ENCODE data around the gene TAL1.
"Not testable (repeated sequence)": the region's sequence is repeated elsewhere in the genome, so short reads cannot be mapped to it uniquely, and the experiment has no call there.

TAL1 gene

DNA sequence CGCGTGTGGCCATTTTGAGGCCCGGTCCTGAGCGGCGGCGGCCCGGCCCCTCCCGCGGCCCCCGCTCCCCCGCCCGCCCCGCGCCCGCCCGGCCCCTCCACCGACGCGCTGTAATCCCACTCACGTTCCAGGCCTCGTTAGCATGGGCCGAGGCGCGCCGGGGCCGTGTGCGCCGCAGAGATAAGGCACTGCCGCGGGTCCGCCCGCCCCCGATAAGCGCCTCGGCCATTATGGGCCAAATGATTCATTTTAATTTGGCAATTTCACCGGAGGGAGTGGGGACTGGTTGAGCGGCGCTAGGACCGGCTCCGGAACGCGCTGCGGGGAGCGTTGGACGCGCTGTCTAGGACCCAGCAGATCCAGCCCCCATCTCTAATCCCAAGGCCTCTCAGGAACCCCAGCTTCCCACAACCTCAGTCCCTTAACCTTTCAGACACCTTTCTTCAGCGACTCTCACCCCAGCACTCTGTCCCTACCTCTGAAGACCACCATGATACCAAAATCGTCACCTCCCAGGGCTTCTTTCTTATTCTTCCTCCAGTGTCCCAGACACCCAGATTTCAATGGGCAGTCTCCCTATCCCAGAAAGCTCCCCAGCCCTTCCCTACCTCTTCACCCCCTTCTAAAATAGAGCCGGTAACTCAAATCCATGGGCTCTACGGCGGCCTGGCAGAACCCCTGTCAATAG, at the start of gene TAL1:
TAL1 (minus strand) TSS at position 39 of the 688 bp plus-strand sequence. CDS start 6,337 bp downstream, outside the sequence.
- no peak for DNase-seq

DNA sequence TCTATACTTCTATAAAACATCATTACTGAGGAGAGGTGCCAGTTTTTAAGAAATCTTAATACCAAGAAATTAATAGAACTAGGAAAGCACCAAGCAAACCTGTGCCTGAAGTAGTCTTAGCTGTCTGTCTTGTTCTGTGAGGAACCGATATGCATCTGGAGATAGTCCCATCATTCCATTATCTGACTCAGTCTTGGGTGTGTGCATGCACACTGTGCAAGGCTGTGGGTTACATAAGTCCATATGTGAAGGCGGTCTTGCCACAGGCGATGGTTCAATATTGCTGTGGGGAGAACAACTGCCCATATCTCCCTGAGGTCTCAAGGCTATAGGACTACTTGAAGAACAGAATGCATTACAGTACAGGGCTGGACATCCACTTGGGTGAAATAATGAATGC, 48.1 kb upstream of the TAL1 start:
- no peak for DNase-seq

DNA sequence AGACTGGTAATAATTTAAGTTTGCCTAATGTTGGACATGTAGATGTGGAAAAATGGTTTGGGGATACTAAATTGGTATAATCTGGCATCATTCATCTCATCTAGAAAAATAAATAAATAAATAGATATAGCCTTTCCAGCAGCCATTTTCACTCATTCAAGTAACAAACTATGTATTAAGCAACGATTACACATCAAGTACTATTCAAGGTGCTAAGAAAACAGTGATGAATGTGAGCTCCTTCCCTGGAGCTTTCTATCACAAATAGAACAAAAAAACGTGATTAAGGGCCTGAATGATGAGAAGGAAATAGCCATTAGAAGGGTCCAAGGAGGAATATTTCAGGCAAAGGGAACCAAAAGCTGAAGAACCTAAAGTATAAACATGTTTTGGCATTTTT, 44.8 kb upstream of the TAL1 start:
- DNase-seq: no peak

DNA sequence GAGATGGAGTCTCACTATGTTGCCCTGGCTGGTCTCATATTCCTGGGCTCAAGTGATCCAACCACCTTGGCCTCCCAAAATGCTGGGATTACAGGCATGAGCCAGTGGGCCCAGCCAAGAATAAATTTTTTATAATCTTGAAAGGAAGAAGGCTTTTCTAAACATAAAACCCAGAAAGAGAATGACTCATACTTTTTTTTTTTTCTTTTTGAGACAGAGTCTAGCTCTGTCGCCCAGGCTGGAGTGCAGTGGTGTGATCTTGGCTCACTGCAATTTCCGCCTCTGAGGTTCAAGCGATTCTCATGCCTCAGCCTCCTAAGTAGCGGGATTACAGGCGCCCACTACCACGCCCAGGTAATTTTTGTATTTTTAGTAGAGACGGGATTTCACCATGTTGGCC, 43.8 kb upstream of the TAL1 start:
- DNase-seq: not testable (repeated sequence)

DNA sequence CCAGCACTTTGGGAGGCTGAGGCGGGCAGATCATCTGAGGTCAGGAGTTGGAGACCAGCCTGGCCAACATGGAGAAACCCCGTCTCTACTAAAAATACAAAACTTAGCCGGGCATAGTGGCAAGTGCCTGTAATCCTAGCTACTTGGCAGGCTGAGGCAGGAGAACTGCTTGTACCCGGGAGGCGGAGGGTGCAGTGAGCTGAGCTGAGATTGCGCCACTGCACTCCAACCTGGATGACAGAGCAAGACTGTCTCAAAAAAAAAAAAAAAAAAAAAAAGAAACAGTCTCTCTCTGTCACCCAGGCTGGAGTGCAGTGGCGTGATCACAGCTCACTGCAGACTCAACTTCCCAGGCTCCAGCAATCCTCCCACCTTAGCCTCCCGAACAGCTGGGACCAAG, 33.5 kb upstream of the TAL1 start:
- DNase-seq: not testable (repeated sequence)

DNA sequence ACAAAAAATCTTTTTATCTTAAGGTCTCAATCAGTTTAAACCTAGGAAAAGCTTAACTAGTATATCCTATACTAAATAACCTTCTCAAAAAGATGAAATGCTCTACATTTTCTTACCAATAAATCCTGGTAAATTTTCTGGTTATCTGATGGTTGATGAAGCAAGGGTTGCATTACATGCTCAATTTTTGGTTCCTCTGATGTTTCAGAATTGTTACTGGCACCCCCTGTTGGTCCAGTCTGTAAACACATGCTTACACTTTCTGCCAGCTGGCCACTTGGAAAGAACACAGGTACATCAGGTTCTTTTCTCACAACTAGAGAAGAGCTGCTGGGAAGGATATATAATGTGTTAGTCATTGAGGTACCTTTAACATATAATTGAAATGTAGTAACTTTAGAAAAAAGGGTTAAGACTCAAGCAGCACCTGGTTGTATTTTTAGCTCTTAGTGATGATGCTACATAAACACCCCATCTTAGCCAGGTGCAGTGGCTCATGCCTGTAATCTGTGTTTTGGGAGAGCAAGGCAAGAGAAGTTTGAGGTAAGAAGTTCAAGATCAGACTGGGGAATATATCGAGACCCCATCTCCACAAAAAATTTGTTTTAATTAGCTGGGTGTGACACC, 30.9 kb upstream of the TAL1 start:
- DNase-seq: peak; percentile 30

DNA sequence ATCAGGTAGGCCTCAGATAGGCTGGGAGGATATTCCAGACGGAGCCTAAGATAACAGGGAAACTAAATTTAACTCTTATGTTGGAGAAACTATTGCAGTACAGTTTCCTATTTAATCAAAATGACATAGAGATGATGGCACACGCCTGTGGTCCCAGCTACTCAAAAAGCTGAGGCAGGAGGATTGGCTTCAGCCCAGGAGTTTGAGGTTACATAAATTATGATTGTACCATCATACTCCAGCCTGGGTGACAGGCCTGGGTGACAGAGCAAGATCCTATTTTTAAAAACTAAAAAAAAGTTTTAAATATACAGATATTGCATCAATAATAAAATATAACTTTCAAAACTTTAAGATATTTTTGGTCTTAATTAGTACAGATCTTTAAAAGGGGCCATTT, 25.2 kb upstream of the TAL1 start:
- no peak for DNase-seq

DNA sequence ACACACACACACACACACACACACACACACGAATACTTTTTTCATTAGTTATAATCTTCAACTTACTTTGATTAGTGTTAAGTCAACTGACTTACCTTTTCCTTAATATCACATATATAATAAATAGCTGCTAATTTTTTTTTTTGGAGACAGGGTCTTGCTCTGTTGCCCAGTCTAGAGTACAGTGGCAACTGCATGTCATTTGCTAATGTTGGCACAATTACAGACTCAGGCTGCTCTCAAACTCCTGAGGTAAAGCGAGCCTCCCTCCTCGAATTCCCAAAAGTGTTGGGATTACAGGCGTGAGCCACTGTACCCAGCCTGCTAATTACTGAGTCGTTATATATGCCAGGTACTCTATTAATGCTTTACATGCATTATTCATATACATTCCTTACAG, 20.8 kb upstream of the TAL1 start:
- DNase-seq: no peak

DNA sequence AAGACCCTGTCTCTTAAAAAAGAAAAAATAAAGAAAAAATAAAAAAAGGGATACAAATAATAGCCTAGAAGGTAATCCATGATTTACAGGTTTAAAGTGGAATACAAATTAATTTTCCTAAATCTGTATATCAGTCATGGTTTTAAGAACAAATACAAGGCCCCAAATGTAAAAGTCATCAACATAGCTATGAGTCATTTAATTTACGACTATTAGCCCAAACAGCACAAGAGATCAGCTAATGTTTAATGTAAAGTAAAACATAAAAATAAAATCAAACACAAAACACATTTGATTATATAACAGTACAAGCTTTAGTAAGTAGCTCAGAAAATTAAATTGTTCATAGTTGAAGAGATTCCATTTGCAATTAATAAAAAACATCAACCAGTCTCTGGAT, 20.3 kb upstream of the TAL1 start:
- no peak for DNase-seq

DNA sequence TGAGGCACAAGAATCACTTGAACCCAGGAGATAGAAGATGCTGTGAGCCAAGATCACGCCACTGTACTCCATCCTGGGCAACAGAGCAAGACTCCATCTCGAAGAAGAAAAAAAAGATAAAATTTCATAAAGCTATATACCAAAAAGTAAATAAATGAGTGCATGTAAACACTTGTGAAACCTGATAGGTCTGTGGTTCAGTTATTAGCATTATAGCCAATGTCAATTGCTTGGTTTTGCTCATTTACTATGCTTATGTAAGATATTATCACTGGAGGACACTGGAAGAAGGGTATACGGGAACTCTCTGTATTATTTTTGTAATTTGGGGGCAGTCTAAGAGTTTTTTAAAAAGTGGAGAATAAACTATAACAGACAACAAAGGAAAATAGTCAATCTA, 17.7 kb upstream of the TAL1 start:
- no peak for DNase-seq

DNA sequence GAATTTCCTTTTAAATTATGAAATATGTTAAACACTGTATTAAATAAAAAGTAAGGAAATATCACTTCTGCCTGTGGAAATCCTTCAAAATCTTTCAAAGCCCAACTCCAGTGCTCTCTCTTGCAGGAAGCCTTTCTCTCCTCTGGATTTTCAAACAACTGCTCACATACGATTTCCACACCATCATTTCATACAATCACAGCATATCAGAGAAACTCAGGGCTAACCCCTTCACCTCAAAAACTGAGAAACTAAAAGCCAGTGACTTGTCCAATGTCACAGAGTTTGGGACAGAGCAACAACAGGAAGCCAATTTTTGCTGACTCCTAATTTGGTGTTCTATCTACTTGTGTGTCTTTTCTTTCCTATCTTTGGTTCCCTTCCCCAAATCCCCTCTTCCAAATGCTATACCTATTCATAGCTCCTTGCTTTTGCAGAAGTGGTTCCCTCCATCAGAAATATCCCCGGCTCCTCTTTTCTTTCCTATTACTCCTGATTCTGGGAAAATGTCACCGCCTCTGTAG, 12.4 kb upstream of the TAL1 start:
- no peak for DNase-seq

DNA sequence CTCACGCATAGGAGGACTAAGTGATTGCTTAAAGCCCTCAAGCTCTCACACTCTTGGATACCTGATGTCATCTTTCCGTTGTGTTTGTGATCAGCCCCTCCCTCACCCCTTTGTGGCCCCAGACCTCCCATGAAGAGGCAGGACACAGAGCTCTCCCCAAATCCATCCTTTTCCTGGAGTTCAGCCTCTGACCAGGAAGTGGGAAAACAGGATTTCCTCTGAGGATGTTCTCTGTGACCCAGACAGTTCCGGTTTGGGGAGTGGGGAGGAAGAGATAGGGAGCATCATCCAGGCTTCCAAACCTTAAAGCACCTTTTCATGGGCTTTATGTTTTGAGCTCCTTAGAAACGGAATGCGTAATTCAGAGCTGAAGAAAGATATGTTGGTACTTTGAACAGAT, 11.9 kb upstream of the TAL1 start:
- DNase-seq: no peak

DNA sequence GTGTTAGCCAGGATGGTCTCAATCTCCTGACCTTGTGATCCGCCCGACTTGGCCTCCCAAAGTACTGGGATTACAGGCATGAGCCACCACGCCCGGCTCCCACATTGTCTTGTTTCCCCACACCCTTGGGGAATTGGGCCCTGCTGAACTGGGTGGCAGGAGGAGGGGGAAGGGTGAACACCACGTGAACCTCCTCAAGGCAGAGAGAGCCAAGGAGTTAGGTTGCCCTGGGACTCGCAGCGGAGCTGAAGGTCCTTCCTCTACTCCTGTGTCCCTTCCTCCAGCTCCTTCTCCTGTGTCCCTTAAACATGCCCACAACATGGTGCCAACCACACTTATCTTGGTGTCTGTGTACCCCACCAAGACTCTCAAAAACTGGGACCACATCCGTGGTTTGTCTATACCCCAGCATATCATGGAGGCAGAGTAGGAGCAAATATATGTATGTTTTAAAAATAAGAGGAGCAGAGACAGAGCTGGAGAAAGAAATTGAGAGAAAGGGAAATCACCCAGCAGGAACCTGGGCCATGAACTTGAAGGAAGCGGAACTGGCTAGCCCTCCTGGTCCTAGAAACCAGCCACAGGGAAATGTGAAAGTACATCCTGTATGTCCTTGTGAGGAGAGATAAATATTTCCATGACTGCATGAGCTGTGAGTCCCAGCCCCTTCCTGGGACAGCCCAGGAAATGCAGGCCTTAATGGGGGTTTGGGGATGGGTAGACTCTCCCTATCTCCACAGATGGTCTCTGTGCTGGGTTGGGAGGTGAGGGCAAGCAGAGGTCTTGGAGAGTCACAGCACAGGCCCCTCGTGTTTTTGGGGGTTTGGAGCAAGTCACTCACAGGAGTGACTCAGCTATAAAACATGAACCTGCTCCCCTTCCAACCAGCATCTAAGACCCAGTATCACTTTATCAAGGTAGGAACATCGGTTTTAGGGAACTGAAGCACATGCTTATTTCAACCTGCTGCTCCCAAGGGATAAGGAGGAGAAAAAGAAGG, 9.4 kb upstream of the TAL1 start:
- no peak for DNase-seq

DNA sequence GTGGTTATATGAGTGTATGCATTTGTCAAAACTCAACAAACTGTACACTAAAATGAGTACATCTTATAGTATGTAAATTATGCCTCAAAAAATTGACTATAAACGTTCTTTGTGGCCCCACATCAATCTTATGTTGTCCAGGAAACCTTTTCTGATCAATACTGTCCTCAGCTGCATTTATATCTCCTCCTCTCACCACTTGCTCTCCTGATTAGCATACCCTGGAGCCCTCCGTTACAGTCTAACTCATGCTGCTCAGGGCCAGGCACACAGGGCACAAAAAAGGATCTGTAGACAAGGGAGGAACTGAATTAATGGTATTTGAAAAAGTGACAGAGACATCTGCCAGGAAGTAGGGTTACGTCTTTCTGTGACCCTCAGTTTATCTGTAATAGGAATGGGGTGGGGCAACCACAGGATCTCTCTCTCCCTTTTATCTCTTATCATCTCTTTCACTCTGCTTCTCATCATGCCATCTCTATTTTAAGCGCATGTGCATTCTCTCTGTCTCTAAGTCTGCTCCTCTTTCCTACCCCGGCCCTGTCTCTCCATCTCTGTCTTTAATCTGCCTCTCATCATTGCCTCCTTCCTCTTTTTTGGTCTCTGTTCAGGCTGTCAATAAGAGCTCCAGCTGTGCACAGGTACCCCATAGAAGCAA, 7.0 kb upstream of the TAL1 start:
- DNase-seq: no peak

DNA sequence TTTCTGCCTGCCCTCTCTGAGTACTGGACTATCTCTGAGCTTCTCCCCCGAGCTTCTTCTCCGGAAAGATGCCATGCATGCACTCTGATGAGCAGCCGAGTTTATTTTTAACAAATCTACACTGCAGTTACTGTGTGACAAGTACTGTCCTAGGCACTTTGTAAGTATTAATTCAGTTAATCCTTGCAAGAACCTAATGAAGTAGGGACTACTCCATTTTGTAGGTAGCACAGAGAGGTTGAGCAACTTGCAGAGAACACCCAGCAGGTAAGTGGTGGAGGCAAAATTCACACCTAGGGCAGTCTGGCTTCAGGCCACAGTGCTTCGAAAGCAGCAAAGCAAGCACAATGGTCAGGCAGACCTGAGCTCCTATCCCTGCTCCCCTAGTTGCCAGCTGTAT, 3.8 kb upstream of the TAL1 start:
- DNase-seq: no peak

DNA sequence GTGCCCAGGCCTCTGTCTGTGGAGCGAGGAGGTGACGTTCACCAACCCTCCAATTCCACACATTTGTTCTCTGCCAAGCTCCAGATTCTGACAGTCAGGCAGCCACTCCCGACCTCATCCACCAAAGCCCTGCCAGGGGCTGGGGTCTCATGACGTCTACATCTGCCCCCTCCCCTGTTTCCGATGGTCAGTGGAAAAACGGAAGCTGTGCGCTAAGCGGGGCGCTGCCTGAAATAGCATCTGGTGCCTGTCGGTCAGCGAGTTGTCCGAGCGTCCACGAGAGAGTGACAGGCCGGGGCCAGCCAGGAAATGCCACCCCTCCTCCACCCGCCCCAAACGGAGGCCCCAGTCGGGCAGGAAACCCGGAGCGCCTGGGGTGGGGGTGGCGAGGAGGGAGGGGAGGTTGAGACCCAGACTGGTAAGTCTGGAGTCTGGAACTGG, 3.2 kb upstream of the TAL1 start:
- no peak for DNase-seq

DNA sequence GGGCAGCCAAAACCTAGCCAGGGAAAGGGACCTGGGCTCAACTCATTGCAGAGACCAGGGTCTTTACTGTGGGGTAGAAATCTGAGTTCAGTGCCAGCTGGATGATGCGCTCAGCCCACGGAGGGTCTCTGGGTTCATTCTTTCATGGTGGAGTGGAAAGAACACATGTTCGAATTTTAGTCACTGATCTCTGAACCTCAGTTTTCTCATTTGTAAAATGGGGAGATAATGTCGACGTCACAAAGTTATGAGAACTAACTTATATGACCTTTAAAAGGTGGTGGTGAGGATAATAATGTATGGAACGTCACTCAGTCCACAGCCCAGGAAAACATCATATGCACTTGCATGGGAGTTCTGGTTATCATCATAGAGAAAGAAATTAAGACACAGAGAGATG, 1.2 kb upstream of the TAL1 start:
- no peak for DNase-seq

DNA sequence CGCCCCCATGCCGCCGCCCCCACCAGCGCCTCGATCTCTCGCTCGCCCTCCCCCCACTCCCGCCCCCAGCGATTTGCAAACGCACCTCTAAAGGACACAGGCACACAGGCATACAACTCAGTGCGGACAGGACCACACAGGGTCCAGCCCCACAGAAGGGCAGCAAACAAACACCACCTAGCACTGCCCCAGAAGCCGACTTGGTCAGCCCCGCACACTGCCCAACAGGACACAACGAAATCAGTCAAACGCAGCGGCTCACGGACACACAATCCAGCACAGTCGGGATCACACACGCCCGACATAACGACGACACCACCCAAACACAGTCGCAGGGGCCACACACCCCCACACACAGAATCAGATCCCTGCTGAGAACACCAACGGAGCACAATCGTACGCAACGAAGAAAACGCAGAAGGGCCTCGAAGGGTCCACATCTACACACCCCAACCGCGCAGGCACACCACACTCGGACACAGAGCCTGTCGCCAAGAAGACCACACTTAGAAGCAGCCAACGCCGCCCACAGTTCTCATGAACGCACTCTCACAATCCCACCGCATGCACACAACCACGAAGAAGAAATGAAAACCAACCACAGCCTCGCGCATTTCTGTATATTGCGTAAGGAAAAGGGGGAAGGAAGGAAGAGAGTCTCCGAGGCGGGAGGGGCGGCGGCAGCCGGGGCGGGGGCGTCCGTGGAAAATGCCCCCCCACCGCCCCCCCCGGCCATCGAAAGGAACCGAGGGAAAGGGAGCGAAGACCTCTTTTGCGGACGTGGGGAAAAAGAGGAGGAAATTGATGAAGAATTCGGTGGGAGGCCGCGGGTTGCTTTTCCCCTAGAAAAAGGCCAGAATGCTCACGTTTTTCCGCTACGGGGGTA, 481 bp downstream of the TAL1 start:
- no peak for DNase-seq

DNA sequence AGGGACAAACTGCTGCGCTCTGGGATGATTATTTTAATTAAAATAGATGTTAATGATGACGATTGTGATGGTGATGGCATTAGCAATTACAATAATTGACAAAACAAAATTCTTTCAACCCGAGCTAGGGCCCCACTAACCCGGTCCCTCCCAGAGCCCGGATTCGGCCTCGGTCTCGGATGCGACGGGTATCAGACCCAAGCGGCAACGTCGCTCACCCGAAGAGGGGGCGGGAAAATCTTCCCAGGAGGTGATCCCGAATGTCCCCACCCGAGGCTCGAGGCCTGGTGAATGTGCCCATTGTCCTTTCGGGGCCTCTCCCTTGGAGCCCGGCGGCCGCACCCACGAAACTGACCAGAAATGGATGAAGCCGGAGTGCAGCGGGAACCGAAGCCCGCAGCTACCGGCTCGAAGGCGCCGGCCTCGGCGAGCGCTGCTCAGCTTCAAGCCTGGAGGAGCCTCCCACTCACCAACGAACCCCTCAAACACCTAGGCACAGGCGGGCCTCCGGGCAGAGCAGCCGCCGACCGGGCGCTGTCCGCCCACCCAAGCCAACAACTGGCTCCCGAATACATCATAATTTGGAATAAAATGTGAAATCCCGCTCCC, 1.2 kb downstream of the TAL1 start:
- no peak for DNase-seq

DNA sequence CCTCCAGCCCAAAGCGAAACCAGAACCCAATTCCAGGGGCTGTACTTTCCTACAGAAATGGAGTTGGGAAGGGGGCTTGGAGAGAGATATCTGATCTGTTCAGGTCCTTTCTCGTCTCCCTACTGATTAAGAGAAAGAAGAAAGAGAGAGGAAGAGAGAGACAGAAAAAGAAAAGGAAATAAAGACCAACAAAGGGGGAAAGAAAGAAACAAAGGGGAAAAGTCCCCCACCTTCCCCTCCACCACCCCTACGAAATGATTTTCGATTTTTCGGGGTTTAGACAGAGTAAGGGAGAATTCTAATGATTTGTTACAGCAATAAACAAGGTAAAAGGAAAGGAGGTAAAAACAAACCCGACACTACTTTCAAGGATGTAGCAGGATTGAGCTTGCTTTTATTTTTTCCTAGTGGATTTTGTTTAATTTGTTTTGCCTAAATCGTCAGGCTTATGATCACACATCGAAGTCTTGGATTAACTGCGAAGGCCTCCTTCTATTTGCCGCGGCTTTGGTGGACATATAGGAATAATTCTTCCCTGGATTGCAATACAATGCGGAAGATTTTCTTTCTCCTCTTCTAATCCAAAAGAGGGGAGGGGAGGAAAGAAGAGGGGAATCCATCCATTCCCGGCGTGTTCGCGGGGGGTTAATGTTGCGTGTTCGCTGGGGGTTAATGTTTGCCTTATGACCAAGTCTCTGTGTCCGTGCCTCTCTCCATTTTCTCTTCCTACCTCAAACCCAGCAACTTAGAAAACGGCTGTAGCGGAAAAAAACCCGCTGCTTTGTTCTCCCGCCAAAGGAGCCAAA, 1.9 kb downstream of the TAL1 start:
- no peak for DNase-seq
